Mesendoderm (in vitro differentiated cells): Measurements from ENCODE around the gene FBXO2.

Experiments used
- DNase-seq: peaks from one replicate; pipeline ENCODE4 v3.0.0; 2013
- H2AK5ac ChIP-seq: 2 replicates; pipeline ENCODE4 v1.6.1; 2013; ENCODE audit warnings: low read length, inconsistent platforms
- H2BK120ac ChIP-seq: 2 replicates; pipeline ENCODE4 v1.6.1; 2013; ENCODE audit warnings: low read depth, mild to moderate bottlenecking, low read length, moderate library complexity, mixed read lengths
- H2BK15ac ChIP-seq: replicated peaks from 2 replicates; pipeline ENCODE4 v1.6.1; 2013; ENCODE audit warnings: low read depth, mild to moderate bottlenecking, moderate library complexity
- H2BK5ac ChIP-seq: 2 replicates; pipeline ENCODE4 v1.6.1; 2013; ENCODE audit warnings: low read length, inconsistent platforms
- H3K18ac ChIP-seq: 2 replicates; pipeline ENCODE4 v1.6.1; 2013; ENCODE audit warnings: mild to moderate bottlenecking, low read length, mixed read lengths
- H3K23ac ChIP-seq: one replicate; pipeline ENCODE4 v1.6.1; 2013; ENCODE audit warnings: low read length
- H3K27ac ChIP-seq: 2 replicates; pipeline ENCODE4 v1.5.1; 2013; ENCODE audit warnings: low read depth, mild to moderate bottlenecking, inconsistent platforms, low read length, moderate library complexity
- H3K27me3 ChIP-seq: 2 replicates; pipeline ENCODE4 v1.6.1; 2013; ENCODE audit warnings: low read length, control low read depth, mild to moderate bottlenecking, inconsistent platforms; ENCODE audit not compliant: insufficient read depth, poor library complexity
- H3K36me3 ChIP-seq: 2 replicates; pipeline ENCODE4 v1.6.1; 2013; ENCODE audit warnings: low read length, inconsistent platforms; ENCODE audit not compliant: control insufficient read depth, insufficient read depth
- H3K4ac ChIP-seq: one replicate; pipeline ENCODE4 v1.6.1; 2013; ENCODE audit warnings: low read depth, mild to moderate bottlenecking, low read length, moderate library complexity
- H3K4me1 ChIP-seq: 2 replicates; pipeline ENCODE4 v1.6.1; 2013; ENCODE audit warnings: low read depth, low read length, inconsistent platforms; ENCODE audit not compliant: control insufficient read depth
- H3K4me2 ChIP-seq: 2 replicates; pipeline ENCODE4 v1.6.1; 2013; ENCODE audit warnings: low read length
- H3K4me3 ChIP-seq: 2 replicates; pipeline ENCODE4 v1.5.1; 2013; ENCODE audit warnings: mild to moderate bottlenecking, low read length
- H3K56ac ChIP-seq: one replicate; pipeline ENCODE4 v1.6.1; 2013; ENCODE audit warnings: low read length
- H3K79me1 ChIP-seq: 2 replicates; pipeline ENCODE4 v1.6.1; 2013; ENCODE audit warnings: low read length, inconsistent platforms
- H3K79me2 ChIP-seq: 2 replicates; pipeline ENCODE4 v1.6.1; 2013; ENCODE audit warnings: mild to moderate bottlenecking, low read length; ENCODE audit not compliant: control insufficient read depth, insufficient read depth
- H3K9ac ChIP-seq: 2 replicates; pipeline ENCODE4 v1.6.1; 2013; ENCODE audit warnings: low read length, inconsistent platforms
- H4K5ac ChIP-seq: one replicate; pipeline ENCODE4 v1.6.1; 2013; ENCODE audit warnings: low read length
- H4K8ac ChIP-seq: one replicate; pipeline ENCODE4 v1.6.1; 2013; ENCODE audit warnings: low read depth, mild to moderate bottlenecking, control low read depth, low read length, moderate library complexity
- WGBS: extraction: QIAGEN DNeasy Blood & Tissue Kit; methylation state at CpG from one replicate; pipeline ENCODE4 v1.1.7; 2013; ENCODE audit warnings: low lambda C conversion rate, missing lambda C conversion rate; ENCODE audit not compliant: insufficient coverage; ENCODE audit errors: extremely low coverage; 5-methylcytosine and 5-hydroxymethylcytosine counted together

Gene FBXO2

DNA sequence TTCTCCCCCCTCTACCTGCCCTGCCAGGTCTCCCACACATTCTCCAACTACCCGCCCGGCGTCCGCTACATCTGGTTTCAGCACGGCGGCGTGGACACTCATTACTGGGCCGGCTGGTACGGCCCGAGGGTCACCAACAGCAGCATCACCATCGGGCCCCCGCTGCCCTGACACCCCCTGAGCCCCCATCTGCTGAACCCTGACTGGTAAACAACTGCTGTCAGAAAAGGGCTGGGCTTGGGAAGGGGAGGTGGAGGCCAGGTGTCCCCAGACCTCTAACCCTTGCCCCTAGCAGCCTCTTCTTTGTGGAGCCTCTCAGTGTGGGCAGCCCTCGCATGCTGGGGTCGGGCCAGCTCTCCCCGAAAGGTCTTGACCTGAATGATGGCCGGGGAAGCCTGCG is 6.9 kb upstream of the FBXO2 start:
- no peak overlapping the region for H3K27ac ChIP-seq
- H2BK5ac ChIP-seq, result no peak overlapping the region
- H4K8ac ChIP-seq, result no peak overlapping the region
- H3K4me2 ChIP-seq, result no peak overlapping the region
- no peak overlapping the region for H2AK5ac ChIP-seq
- H3K27me3 ChIP-seq, result no peaks in the 10 kb centered on the region
- no peak for DNase-seq
- no CpG with 5 or more reads among the region's 17 CpGs for WGBS
- H3K23ac ChIP-seq, result no peak overlapping the region
- H3K36me3 ChIP-seq, result no peaks in the 10 kb centered on the region
- H4K5ac ChIP-seq, result no peak overlapping the region
- H3K4me1 ChIP-seq, result no peaks in the 10 kb centered on the region
- no peaks in the 10 kb centered on the region for H3K79me1 ChIP-seq
- H2BK15ac ChIP-seq, result no peak overlapping the region
- no peak overlapping the region for H3K56ac ChIP-seq
- H2BK120ac ChIP-seq, result no peak overlapping the region
- no peaks in the 10 kb centered on the region for H3K79me2 ChIP-seq
- H3K4ac ChIP-seq, result no peak overlapping the region
- H3K9ac ChIP-seq, result no peak overlapping the region
- H3K18ac ChIP-seq, result no peak overlapping the region
- H3K4me3 ChIP-seq, result no peak overlapping the region

DNA sequence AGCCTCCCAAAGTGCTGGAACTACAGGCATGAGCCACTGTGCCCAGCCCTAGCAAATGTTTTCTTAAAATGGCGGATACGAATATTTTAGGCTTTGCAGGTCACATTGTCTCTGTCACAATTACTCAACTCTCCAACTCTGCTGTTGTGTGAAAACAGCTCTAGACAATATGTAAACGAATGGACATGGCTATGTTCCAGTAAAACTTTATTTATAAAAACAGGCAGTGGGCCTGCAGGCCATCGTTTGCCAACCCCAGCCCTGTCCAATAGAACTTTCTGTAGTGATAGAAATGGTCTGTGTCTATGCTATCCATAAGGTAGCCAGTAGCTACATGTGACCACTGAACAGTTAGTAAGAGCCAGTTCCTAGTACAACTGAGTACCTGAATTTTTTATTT is 5.5 kb upstream of the FBXO2 start:
- Histone ChIP-seq H2BK120ac (no peak overlapping the region), H4K5ac (no peak overlapping the region), H2AK5ac (no peak overlapping the region), H3K79me1 (no peaks in the 10 kb centered on the region), H3K27ac (no peak overlapping the region), H2BK15ac (no peak overlapping the region), H2BK5ac (no peak overlapping the region), H3K4me1 (no peaks in the 10 kb centered on the region), H3K27me3 (no peaks in the 10 kb centered on the region), H3K18ac (no peak overlapping the region), H3K79me2 (no peaks in the 10 kb centered on the region), H3K4me2 (no peak overlapping the region), H3K36me3 (no peaks in the 10 kb centered on the region), H3K23ac (no peak overlapping the region), H3K56ac (no peak overlapping the region), H3K9ac (no peak overlapping the region), H3K4ac (no peak overlapping the region), H4K8ac (no peak overlapping the region), H3K4me3 (no peak overlapping the region)
- no CpG with 5 or more reads among the region's 4 CpGs for WGBS
- no peak for DNase-seq

DNA sequence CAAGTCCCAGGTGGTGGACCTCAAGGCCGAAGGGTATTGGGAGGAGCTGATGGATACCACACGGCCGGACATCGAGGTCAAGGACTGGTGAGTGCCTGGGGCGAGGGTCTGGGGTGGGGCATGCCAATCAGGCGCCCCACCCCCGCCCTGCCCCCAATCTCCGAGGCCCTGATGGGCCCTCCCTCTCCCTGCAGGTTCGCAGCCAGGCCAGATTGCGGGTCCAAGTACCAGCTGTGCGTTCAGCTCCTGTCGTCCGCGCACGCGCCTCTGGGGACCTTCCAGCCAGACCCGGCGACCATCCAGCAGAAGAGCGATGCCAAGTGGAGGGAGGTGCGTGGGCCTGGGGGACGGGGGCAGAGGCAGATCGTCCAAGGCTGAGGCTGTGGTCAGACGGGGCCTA is 4.3 kb upstream of the FBXO2 start:
- H2BK5ac ChIP-seq, result no peak overlapping the region
- H3K4me2 ChIP-seq, result no peak overlapping the region
- no peaks in the 10 kb centered on the region for H3K79me1 ChIP-seq
- H3K4me1 ChIP-seq, result no peaks in the 10 kb centered on the region
- no peak overlapping the region for H2AK5ac ChIP-seq
- no peak overlapping the region for H3K4me3 ChIP-seq
- no peaks in the 10 kb centered on the region for H3K79me2 ChIP-seq
- no peak overlapping the region for H3K9ac ChIP-seq
- no peaks in the 10 kb centered on the region for H3K27me3 ChIP-seq
- H4K5ac ChIP-seq, result no peak overlapping the region
- H3K56ac ChIP-seq, result no peak overlapping the region
- no peak overlapping the region for H3K23ac ChIP-seq
- H4K8ac ChIP-seq, result no peak overlapping the region
- no peaks in the 10 kb centered on the region for H3K36me3 ChIP-seq
- no peak overlapping the region for H3K4ac ChIP-seq
- DNase-seq, result no peak
- H2BK15ac ChIP-seq, result no peak overlapping the region
- WGBS, result no CpG with 5 or more reads among the region's 23 CpGs
- no peak overlapping the region for H3K18ac ChIP-seq
- no peak overlapping the region for H2BK120ac ChIP-seq
- H3K27ac ChIP-seq, result no peak overlapping the region

DNA sequence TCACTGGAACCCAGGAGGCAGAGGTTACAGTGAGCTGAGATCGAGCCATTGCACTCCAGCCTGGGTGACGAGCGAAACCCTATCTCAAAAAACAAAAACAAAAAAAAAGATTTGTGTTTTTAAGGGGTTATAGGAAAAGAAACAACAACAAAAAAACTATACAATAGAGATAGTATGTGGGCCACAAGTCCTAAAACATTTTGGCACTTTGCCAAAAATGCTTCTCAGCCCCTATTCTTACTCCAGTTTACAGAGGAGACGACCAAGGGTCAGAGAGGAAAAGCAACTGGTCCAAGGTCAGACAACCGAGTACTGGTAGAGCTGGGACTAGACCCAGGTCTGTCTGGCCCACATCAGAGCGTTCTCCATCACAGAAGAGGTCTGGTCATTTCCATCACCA is 3.4 kb upstream of the FBXO2 start:
- WGBS, result no CpG with 5 or more reads among the region's 6 CpGs
- H3K36me3 ChIP-seq, result no peaks in the 10 kb centered on the region
- H3K27me3 ChIP-seq, result no peaks in the 10 kb centered on the region
- no peak overlapping the region for H4K5ac ChIP-seq
- H2BK5ac ChIP-seq, result no peak overlapping the region
- no peak overlapping the region for H3K23ac ChIP-seq
- H3K27ac ChIP-seq, result no peak overlapping the region
- H4K8ac ChIP-seq, result no peak overlapping the region
- no peak overlapping the region for H3K4ac ChIP-seq
- H2AK5ac ChIP-seq, result no peak overlapping the region
- H3K79me1 ChIP-seq, result no peaks in the 10 kb centered on the region
- H3K4me3 ChIP-seq, result no peak overlapping the region
- no peak overlapping the region for H2BK15ac ChIP-seq
- no peaks in the 10 kb centered on the region for H3K79me2 ChIP-seq
- H3K9ac ChIP-seq, result no peak overlapping the region
- H2BK120ac ChIP-seq, result no peak overlapping the region
- H3K4me1 ChIP-seq, result no peaks in the 10 kb centered on the region
- no peak for DNase-seq
- H3K56ac ChIP-seq, result no peak overlapping the region
- no peak overlapping the region for H3K18ac ChIP-seq
- H3K4me2 ChIP-seq, result no peak overlapping the region

DNA sequence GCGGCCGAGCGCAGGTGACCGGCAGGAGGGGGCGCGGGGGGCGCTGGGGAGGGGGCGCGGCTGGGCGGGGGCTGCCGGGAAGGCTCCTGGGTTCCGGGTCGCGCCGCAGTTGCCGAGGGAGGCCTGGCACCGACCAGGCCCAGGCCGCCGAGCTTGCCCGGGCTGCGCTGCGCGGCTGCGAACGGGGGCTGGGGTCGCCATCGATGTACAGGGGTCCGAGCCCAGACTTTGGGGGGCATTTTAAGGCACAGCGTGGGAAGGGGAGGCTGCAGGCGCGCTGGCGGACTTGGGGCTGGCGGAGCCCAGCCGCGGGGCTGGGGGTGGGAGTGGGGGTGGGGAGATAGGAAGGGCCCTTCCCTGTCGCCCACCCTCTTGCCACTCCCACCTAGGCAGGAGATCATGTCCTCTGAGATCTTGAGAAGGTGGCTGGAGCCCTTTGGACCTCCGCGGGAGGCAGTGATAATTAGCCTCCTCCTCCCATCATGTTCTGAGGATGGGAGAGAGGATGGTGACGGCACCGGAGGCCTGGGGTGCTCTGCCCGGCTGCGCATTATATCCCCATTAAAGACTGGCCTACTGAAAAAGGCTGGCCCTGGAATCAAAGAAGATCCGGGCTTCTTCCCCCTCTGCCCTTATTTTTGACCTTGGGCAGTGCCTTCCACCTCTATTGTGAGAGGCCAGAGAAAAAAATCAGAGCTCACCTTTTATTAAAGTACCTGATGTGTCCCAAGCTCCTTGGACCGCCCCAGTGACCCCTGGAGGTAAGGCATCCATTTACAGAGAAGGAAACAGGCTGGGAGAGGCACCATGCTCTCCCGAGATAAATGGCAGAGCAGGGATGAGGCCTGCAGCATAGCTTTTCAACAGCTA is 945 bp upstream of the FBXO2 start:
- H3K4me2 ChIP-seq, result peak overlapping the region; percentile 70
- no peaks in the 10 kb centered on the region for H3K27me3 ChIP-seq
- H3K23ac ChIP-seq, result no peak overlapping the region
- H2BK5ac ChIP-seq, result no peak overlapping the region
- no peak overlapping the region for H3K4ac ChIP-seq
- no peak overlapping the region for H4K5ac ChIP-seq
- H2BK15ac ChIP-seq, result no peak overlapping the region
- H3K79me1 ChIP-seq, result no peaks in the 10 kb centered on the region
- no CpG with 5 or more reads among the region's 45 CpGs for WGBS
- H4K8ac ChIP-seq, result no peak overlapping the region
- H3K9ac ChIP-seq, result peak overlapping the region; percentile 74
- H3K36me3 ChIP-seq, result no peaks in the 10 kb centered on the region
- no peak for DNase-seq
- no peak overlapping the region for H2BK120ac ChIP-seq
- no peak overlapping the region for H2AK5ac ChIP-seq
- H3K27ac ChIP-seq, result no peak overlapping the region
- H3K18ac ChIP-seq, result peak overlapping the region; percentile 72
- no peaks in the 10 kb centered on the region for H3K79me2 ChIP-seq
- H3K56ac ChIP-seq, result peak overlapping the region; percentile 79
- peak overlapping the region; percentile 57 for H3K4me3 ChIP-seq
- no peaks in the 10 kb centered on the region for H3K4me1 ChIP-seq

DNA sequence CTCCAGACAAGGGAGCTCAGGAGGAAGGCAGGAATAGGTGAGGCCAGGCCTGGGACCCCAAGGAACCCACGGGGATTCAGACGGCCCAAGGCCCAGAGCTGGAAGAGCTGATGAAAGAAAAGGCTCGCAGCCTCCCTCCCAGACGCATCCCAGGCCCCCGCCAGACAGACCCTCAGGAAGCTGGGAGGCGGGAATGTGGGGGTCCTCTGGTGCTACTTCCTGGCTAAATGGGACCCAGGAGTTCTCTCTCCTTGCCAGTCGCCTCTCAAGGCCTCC is 430 bp downstream of the FBXO2 start:
- DNase-seq, result no peak
- Histone ChIP-seq H4K8ac (no peak overlapping the region), H2AK5ac (no peak overlapping the region), H3K79me2 (no peaks in the 10 kb centered on the region), H2BK5ac (no peak overlapping the region), H3K79me1 (no peaks in the 10 kb centered on the region), H2BK120ac (no peak overlapping the region), H3K36me3 (no peaks in the 10 kb centered on the region), H3K4ac (peak overlapping the region; percentile 22), H3K4me1 (no peaks in the 10 kb centered on the region), H3K18ac (peak overlapping the region; percentile 91), H3K23ac (no peak overlapping the region), H2BK15ac (no peak overlapping the region), H4K5ac (no peak overlapping the region), H3K9ac (peak overlapping the region; percentile 74), H3K27me3 (no peaks in the 10 kb centered on the region), H3K56ac (peak overlapping the region; percentile 84), H3K4me2 (peak overlapping the region; percentile 58), H3K27ac (no peak overlapping the region), H3K4me3 (peak overlapping the region; percentile 37)
- WGBS, result no CpG with 5 or more reads among the region's 7 CpGs
